Stimulated activated naive CD8-positive, alpha-beta T cell treated with anti-CD3 and anti-CD28 coated beads, Interleukin-15, amount 100 ng/mL, for 72 hours (primary cell): ENCODE results near the gene ICAM4.

Experiments used
- ATAC-seq: fragments of 150-1000 bp; cut with Tn5 transposase; 2 replicates; pipeline ENCODE4 v1.10.0; 2021; ENCODE audit warnings: mild to moderate bottlenecking, moderate library complexity
- DNase-seq, 2 donors: peaks; one replicate each; pipeline ENCODE4 v3.0.0; 2021 to 2022
- H3K27ac Mint-ChIP-seq, 2 donors: one replicate each; pipeline ENCODE4 v1.8.0; 2022; ENCODE audit warnings: mild to moderate bottlenecking in 2 of 2, mixed read lengths in 2 of 2, moderate library complexity in 2 of 2
- H3K27me3 Mint-ChIP-seq: one replicate; pipeline ENCODE4 v1.8.0; 2022; ENCODE audit warnings: mixed read lengths
- H3K4me1 Mint-ChIP-seq: one replicate; pipeline ENCODE4 v1.8.0; 2022; ENCODE audit warnings: mild to moderate bottlenecking, mixed read lengths
- H3K4me3 Mint-ChIP-seq, 2 donors: one replicate each; pipeline ENCODE4 v1.8.0; 2022; ENCODE audit warnings: mild to moderate bottlenecking in 2 of 2, mixed read lengths in 2 of 2, moderate library complexity in 1 of 2
- H3K9me3 Mint-ChIP-seq, 2 donors: one replicate each; pipeline ENCODE4 v1.8.0; 2022; ENCODE audit warnings: mixed read lengths in 2 of 2

The ICAM4 gene

DNA sequence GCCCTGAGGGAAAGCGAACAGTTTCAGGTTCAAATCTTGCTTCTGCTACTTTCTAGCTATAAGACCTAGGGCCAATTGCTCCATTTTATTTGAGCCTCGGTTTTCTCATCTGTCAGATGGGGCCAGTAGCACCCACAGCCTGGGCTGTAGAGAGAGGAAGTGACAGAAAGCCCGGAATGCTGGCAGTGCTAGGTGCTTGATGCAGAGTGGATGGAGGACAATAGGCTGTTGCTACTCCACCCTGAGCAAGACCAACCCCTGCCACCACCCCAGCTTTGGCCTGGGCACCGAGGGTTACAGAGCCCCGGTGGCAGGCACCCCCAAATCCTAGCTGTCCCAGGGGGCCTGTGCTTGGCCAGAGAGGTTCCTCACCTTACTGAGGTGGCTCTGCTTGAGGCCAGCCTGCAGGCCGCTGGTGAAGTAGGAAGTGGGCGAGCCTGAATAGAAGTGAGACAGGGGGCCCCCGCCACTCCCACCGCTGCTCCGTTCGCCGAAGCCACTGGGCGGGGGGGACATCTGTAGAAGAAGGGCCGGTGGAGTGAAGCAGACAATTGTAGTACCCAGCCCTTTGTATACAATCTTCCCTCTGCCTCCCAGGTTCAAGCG, 31.2 kb downstream of the ICAM4 start:
- no peaks in the 10 kb centered on the region for H3K9me3 Mint-ChIP-seq
- H3K27ac Mint-ChIP-seq, result peak overlapping the region in 1 of 2 donors; percentile 4
- ATAC-seq (no peak), DNase-seq (no peak)
- no peak overlapping the region for H3K4me3 Mint-ChIP-seq
- H3K4me1 Mint-ChIP-seq, result peaks cover 29% of the 10 kb centered on the region
- no peaks in the 10 kb centered on the region for H3K27me3 Mint-ChIP-seq

DNA sequence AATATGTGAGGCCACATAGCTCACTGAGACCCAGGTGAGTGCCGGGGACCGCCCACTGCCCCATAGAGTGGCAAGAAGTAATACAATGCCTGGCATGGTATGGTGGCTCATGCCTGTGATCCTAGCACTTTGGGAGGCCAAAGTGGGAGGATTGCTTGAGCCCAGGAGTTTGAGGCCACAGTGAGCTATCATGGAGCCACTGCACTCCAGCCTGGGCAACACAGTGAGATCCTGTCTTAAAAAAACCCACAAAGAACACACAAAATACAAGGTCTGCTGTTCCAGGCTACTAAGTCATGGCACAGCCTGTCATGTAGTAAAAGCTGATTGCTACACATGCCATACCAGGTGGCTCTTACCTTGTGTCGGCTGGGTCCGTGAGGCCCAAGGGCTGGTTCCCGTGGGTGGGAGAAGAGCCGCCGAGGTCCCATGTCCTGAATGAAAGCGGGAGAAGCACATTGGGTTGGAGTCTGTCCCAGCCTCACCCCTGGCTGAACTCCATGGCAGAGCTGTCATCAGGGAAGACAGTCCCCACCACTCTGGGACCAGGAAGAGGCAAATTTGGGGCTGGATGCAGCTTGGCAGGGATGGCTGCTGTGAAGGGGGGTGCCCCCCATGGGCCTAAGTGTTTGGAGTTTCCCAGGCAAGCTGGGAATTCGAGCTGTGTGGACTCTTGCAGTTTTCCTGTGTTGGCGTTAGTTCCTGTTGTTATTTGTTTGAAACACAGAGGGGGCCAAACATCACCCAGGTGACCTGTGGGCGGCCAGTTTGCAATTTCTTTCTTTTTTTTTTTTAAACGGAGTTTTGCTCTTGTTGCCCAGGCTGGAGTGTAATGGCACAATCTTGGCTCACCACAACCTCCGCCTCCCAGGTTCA, 32.3 kb downstream of the ICAM4 start:
- Mint-ChIP-seq H3K9me3 (no peaks in the 10 kb centered on the region), H3K4me1 (peaks cover 29% of the 10 kb centered on the region), H3K27ac (no peak overlapping the region), H3K27me3 (no peaks in the 10 kb centered on the region), H3K4me3 (no peak overlapping the region)
- ATAC-seq (no peak), DNase-seq (no peak)

DNA sequence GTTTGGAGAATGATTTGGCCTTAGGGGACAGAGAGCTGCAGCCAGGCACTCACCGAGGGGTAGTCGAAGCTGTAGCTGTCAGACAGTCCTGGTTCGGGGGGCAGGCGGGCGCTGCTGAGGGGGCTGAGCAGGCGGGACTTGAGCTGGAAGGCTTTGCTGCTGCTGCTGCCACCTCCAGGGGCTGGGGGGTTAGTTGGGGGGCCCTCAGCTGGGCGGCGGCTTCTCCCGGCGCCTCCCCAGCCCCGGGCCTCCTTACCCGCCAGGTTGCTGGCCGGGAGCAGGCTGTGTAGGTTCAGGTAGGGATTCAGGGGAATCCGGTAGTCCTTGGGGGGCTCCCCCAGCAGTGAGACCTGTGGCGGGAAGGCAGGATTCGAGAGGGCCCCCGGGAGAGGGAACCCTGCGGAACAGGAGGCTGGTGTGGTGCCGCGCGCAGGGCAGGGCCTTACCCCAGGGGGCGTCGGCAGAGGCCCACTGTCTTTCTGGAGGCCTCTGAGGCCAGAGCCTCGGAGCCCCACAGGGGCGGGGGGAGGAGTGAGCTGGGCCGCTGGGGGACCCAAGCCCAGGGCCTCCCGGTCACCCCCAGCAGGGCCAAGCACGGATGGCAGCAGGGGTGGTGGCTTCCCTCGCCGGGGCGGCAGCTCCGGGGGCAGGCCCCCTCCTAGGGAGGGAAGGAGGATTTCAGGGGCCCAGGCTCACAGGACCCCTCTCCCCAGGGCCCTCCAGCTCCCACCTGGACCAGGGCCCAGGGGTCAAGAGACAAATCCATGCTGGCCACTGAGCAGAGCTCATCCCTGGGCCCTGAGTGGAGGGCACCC, 34.1 kb downstream of the ICAM4 start:
- peaks cover 13% of the 10 kb centered on the region for H3K4me1 Mint-ChIP-seq
- H3K27ac Mint-ChIP-seq, result peak overlapping the region; percentile 25 to 48
- H3K4me3 Mint-ChIP-seq, result no peak overlapping the region
- no peaks in the 10 kb centered on the region for H3K9me3 Mint-ChIP-seq
- H3K27me3 Mint-ChIP-seq, result no peaks in the 10 kb centered on the region
- DNase-seq, result no peak
- peak; percentile 41 for ATAC-seq

DNA sequence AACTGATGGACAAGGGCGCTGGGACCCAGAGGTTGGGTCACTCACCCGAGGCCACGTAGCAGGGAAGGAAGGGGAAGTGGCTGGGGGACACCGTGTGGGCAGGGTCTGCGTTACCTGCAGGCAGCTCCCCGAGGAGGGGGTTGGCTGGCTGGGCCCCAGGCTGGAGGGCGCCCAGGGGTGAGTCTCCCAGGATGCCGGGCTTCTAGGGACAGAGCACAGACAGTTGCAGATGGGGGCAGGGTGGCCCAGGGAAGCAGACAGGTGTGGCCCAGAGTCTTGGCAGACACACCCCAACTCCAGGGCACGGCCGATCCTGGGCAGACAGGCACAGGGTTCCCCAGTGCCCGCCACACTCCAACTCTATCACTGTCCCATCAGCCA, 34.7 kb downstream of the ICAM4 start:
- ATAC-seq (peak; percentile 21), DNase-seq (no peak)
- Mint-ChIP-seq H3K27ac (no peak overlapping the region), H3K4me3 (no peak overlapping the region), H3K4me1 (peaks cover 7% of the 10 kb centered on the region), H3K27me3 (no peaks in the 10 kb centered on the region), H3K9me3 (no peaks in the 10 kb centered on the region)

DNA sequence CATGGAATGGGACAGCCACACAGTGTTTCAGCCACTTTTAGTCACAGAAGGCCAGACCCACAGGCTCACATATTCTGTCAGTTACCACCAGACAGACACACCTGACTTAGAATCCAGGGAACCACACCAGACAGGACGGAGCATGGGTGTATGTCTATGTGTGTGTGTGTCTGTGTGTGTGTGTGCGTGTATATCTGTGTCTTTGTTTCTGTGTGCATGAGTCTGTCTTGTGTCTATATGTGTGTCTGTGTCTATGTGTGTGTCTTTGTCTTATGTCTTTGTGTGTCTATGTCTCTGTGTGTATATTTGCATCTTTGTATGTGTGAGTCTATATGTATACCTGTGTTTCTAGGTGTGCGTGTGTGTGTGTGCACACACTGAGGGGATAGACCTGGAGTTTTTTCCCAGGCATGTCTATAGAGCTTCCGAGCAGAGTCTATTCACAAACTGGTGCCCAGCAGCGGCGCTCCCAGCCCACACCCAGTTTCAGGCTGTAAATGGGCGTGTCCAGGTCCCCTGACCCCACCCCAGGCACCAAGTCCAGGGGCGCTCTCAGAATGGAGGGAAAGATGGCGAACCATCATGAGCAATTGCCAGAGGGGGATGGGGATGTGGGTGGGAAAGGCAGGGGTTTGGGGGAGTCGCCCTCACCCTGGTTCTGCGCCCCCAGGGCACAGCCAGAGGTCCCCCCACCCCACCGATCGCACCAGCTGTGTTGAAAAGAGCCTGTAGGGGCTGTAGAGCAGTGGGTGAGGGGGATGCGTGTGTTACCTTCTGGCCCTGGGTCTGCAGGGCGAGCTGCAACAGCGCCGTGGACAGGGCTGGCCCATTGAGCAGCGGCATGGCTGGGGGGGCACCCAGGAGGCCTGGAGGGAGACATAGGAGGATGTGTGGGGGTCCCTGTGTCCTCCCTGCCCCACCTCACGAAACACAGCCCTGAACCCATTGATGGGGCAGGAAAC, 35.4 kb downstream of the ICAM4 start:
- no peak overlapping the region for H3K4me3 Mint-ChIP-seq
- no peaks in the 10 kb centered on the region for H3K9me3 Mint-ChIP-seq
- no peaks in the 10 kb centered on the region for H3K4me1 Mint-ChIP-seq
- no peak overlapping the region for H3K27ac Mint-ChIP-seq
- no peaks in the 10 kb centered on the region for H3K27me3 Mint-ChIP-seq
- ATAC-seq (no peak), DNase-seq (no peak)

DNA sequence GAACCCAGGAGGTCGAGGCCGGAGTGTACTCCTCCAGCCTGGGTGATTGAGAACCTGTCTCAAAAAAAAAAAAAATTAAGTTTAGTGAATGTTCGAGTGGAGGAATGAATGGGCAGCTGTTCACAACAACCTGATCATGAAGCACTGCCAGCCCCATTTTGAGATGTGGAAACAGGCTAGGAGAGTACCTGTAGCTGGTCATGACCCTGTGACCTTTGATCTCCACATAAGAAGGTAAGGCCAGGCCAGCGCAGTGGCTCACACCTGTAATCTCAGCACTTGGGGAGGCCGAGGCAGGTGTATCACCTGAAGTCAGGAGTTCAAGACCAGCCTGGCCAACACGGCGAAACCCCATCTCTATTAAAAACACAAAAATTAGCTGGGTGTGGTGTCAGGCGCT, 39.0 kb downstream of the ICAM4 start:
- H3K4me1 Mint-ChIP-seq, result peaks cover 9% of the 10 kb centered on the region
- peak overlapping the region in 1 of 2 donors; percentile 95 for H3K27ac Mint-ChIP-seq
- ATAC-seq (no peak), DNase-seq (no peak)
- no peak overlapping the region for H3K4me3 Mint-ChIP-seq
- no peaks in the 10 kb centered on the region for H3K27me3 Mint-ChIP-seq
- H3K9me3 Mint-ChIP-seq, result no peaks in the 10 kb centered on the region

DNA sequence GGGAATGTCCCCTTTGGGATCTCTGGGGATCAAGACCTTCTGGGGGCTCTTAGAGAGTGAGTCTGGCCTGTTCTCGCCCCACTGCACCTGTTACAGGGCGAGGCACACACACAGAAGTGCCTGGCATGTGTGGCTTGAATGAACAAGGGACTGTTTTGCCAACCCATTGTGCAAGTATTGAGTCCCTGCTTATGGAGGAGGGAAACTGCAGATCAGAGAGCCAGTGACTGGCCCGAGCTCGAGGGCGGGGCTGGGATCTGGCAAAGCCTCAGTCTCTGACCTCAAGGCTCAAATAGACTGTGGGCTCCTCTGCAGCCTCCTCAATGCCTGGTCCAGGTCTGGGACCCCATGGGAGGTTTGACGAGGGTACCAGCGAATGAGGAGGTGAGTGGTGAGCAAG, 41.0 kb downstream of the ICAM4 start:
- DNase-seq (no peak), ATAC-seq (no peak)
- Mint-ChIP-seq H3K4me1 (peaks cover 22% of the 10 kb centered on the region), H3K9me3 (no peaks in the 10 kb centered on the region), H3K27ac (peak overlapping the region in 1 of 2 donors; percentile 69), H3K27me3 (no peaks in the 10 kb centered on the region), H3K4me3 (no peak overlapping the region)

DNA sequence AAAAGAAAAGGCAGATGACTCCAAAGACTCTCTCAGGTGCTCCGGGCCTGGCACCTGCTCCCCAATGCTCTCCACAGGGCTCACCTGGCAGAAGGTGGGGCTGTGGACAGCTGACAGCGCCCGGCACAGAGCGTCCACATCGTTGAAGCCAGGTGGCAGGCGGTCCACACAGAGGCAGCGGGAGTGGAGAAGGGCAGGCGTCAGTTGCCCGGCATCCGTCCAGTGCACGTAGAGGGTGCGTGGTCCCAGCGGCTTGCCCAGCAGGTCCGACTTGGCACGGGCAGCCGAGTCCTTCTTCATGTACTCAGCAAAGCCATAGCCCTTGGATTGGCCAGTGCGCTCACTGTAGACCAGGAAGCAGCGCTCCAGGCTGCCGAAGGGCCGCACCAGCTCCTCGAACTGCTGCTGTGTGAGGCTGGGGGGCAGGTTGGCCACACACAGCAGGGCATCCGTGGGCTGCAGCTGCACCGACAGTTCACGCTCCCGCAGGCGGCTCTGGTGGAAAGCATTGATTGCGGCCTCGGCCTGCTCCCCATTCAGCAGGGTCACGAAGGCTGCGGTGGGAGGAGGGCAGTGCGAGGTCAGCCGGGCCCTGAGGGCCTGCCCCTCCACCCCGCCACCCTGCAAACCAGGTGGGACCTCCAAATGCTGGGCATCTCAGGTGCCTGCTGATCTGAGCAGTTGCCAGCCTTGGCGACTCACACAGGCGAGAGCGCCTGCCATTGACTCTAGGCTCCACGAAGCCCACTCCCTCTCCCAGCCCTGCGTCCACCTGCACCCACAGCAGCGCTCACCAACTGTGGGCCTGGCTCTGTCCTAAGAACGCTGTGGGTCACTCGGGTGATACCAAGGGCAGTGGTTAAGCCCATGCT, 42.0 kb downstream of the ICAM4 start:
- DNase-seq (no peak), ATAC-seq (no peak)
- Mint-ChIP-seq H3K27ac (no peak overlapping the region), H3K9me3 (no peaks in the 10 kb centered on the region), H3K4me3 (no peak overlapping the region), H3K27me3 (no peaks in the 10 kb centered on the region), H3K4me1 (peaks cover 31% of the 10 kb centered on the region)

DNA sequence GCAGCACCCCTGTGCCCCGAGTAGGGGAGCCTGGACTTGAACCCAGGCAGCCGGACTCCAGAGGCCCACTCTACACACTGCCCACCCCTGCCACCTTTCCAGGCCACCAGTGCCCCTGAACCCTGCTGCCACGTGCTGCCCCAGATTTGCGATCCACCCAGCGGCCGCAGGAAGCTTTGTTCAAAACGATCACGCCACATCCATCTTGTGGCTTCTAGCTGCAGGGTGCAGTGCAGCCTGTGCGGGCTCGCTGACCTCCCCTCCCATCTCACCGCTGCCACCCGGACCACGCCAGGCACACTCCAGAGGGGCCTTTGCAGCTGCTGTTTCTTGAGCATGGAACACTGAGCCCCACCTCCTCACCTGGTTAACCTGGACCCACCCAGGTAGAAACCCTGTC, 42.8 kb downstream of the ICAM4 start:
- H3K27ac Mint-ChIP-seq, result peak overlapping the region; percentile 19 to 77
- H3K4me3 Mint-ChIP-seq, result no peak overlapping the region
- no peak for ATAC-seq
- no peaks in the 10 kb centered on the region for H3K27me3 Mint-ChIP-seq
- peaks cover 39% of the 10 kb centered on the region for H3K4me1 Mint-ChIP-seq
- no peak for DNase-seq
- no peaks in the 10 kb centered on the region for H3K9me3 Mint-ChIP-seq

DNA sequence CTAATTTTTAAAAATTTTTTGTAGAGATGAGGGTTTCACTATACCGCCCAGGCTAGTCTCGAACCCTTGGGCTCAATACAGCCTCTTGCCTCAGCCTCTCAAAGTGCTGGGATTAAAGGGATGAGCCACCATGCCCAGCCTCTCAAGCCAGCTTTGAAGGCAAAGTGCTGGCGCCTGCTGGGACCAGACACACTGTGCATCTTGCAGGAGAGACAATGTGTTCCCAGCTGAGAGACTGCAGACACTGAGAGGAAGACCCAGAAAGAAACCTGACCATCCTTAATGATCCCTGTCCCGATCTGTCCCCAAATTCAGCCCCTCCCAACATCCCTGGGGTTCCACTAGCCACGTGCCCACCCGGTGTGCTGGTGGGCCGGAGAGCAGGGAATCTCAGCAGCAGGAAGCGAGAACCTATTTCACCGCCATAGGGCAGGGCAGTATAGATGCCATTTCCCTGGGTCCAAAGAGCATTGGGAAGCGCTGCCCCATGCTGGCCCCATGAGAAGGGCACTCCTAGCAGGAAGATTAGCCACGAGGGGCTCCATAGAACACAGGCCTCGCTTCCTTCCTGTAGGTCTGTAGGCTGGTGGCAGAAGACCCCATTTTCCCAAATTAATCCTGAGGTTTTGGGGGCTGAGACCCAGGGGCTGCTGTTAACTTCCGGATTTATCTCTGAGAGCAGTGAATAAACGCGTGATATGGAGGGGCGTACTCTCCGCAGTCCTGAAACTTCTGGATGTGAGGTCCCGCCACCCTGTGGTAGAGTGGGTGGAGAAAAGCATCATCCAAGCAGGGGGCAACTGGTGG, 45.6 kb downstream of the ICAM4 start:
- Mint-ChIP-seq H3K27me3 (no peaks in the 10 kb centered on the region), H3K9me3 (no peaks in the 10 kb centered on the region), H3K4me3 (peak overlapping the region; percentile 88 to 92), H3K4me1 (peaks cover 65% of the 10 kb centered on the region), H3K27ac (peak overlapping the region; percentile 97)
- DNase-seq (no peak), ATAC-seq (peak; percentile 5)

DNA sequence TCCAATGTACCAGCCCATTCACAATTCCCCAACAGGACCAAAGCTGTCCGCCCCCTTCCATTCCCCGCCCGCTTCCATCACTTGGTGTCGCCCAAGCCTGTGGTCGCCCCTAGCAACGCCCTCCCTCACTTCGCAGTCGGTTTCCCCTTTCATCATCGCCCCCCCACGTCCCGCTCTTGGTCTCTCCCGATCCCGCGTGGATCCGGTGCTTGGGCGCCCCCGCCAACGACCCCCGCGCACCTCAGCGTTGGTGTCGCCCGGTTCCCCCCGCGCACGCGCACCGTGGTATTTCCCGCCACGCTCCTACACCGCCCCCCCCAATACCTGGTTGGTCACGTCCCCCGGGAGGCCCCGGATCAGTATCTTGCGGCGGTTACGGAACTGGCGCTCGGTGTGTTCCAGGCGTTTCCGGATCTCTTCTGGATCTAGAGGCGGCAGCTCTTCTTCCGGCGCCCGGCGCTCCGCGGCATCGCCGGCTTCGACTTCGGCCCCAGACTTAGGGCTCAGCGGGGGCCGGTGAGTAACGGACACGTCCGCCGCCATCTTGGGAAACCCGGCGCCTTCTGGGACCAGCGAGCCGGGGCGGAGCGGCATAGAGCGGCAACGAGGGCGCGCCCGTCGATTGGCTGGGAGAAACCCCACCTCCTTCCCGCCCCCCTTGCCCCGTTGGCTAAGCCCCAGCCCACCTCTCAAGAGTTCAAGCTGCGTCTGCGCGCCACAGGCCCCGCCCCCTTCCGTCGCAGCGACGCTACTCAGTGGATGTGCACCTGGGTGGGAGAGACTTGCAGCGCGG, 46.4 kb downstream of the ICAM4 start, which contains the start of gene RAVER1:
TSS of gene RAVER1 (minus strand) at position 565 of the 793 bp plus-strand sequence. CDS start at position 543, 22 bp downstream.
- Mint-ChIP-seq H3K27ac (peak within 1 kb of the TSS; percentile 97), H3K4me3 (peak within 1 kb of the TSS; percentile 88 to 92), H3K27me3 (no peaks in the 10 kb centered on the region), H3K4me1 (peaks cover 73% of the 10 kb centered on the region), H3K9me3 (no peaks in the 10 kb centered on the region)
- peak; percentile 97 for ATAC-seq
- peak; percentile 96 to 97 for DNase-seq

DNA sequence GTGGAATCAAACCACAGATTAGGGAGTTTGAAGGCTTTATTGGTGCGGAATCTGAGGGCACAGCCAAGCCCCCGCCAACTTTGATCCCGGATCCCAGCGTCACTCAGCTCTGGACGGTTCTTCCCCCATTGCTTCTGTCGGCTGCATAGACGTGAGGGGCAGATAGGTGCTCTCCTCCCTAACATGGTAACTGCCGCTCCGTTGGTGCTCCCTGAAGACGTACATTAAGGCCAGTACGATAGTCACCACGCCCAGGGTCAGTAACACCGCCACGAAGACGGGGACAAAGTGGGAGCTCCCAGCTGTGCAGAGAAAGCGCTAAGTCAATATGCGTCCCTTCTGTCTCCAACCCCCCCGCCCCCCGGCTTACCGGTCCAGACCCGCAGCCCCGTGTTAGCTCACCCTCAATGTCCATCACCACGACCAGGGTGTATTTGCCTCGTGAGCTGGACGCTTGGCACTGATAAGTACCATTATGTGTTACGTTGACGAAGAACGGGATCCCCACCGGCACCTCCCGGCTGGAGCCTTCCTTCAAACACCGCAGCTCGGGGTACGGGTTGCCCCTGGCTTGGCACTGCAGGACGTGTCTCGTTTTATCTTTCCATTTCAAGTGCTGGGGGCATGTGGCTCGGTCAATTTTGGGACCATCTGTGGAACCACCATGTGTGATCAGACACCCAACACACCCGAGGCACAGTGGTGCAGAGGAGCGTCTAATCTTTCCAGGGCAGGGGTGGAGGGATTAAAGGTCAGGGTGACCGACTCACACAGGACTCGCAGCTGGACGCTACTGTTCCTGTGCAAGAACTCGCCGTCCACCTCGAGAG, 47.2 kb downstream of the ICAM4 start:
- Mint-ChIP-seq H3K9me3 (no peaks in the 10 kb centered on the region), H3K27me3 (no peaks in the 10 kb centered on the region), H3K4me1 (peaks cover 81% of the 10 kb centered on the region), H3K27ac (peak overlapping the region in 1 of 2 donors; percentile 97), H3K4me3 (peak overlapping the region; percentile 88 to 92)
- peak; percentile 26 for ATAC-seq
- no peak for DNase-seq
